Measurements from ENCODE around the gene ZNF599. TPM values are rescaled to one million over a fixed set of nuclear protein-coding genes. Genes with fewer than 3 reads are reported as not detected.
A peak's percentile ranks its signal among the peaks of the same experiment; 100 is the strongest.

Gene ZNF599
- total RNA-seq, 2 donors from 2014 or later = 2.4 to 5.5 TPM

DNA sequence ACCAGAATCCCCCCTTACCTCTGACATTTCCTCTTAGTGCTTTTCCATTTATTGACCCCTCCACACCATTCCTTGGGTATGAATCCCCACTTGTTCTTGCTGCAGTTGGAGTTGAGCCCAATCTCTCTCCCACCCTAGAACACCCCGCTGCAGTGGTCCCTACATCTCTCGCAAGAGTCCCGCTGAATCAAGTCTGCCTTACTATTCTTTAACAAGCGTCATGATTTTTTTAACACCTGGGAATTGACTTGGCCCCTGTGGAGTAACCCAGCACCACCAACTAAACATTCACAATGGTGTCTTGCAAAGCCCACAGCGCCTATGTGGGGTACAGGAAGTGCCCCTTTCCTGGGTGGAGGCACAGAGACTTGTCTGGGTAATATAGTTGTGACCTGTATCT lies 13.2 kb upstream of the ZNF599 start:
- Histone ChIP-seq H3K27me3 (no peaks in the 10 kb centered on the region), H3K9me3 (no peaks in the 10 kb centered on the region), H3K36me3 (no peaks in the 10 kb centered on the region), H3K4me3 (no peak overlapping the region), H3K4me1 (peaks cover 0 to 7% of the 10 kb centered on the region in 2 donors), H3K27ac (no peak overlapping the region)
- TF ChIP-seq, protein P1, sequence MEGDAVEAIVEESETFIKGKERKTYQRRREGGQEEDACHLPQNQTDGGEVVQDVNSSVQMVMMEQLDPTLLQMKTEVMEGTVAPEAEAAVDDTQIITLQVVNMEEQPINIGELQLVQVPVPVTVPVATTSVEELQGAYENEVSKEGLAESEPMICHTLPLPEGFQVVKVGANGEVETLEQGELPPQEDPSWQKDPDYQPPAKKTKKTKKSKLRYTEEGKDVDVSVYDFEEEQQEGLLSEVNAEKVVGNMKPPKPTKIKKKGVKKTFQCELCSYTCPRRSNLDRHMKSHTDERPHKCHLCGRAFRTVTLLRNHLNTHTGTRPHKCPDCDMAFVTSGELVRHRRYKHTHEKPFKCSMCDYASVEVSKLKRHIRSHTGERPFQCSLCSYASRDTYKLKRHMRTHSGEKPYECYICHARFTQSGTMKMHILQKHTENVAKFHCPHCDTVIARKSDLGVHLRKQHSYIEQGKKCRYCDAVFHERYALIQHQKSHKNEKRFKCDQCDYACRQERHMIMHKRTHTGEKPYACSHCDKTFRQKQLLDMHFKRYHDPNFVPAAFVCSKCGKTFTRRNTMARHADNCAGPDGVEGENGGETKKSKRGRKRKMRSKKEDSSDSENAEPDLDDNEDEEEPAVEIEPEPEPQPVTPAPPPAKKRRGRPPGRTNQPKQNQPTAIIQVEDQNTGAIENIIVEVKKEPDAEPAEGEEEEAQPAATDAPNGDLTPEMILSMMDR (IDR thresholded peaks at IDR 0.05) = no peak
- DNase-seq (ENCODE audit: low spot score) = no peak

- TF ChIP-seq, protein P1 (IDR thresholded peaks at IDR 0.05) = no peak
- no peaks in the 10 kb centered on the region for H3K27me3 ChIP-seq
- DNase-seq (ENCODE audit: low spot score) = no peak
- H3K4me1 ChIP-seq = no peaks in the 10 kb centered on the region
- peaks cover 0 to 8% of the 10 kb centered on the region in 2 donors for H3K9me3 ChIP-seq
- H3K36me3 ChIP-seq = no peaks in the 10 kb centered on the region
- H3K4me3 ChIP-seq = no peak overlapping the region
- no peak overlapping the region for H3K27ac ChIP-seq
Observed at GRCh38 chr19:34779652-34780051, 6.6 kb upstream of the ZNF599 start.

GRCh38 chr19:34778342-34778741 lies 5.3 kb upstream of the ZNF599 start:
- Histone ChIP-seq H3K4me1 (no peaks in the 10 kb centered on the region), H3K9me3 (peaks cover 0 to 8% of the 10 kb centered on the region in 2 donors), H3K27ac (no peak overlapping the region), H3K36me3 (no peaks in the 10 kb centered on the region), H3K4me3 (no peak overlapping the region), H3K27me3 (no peaks in the 10 kb centered on the region)
- DNase-seq (ENCODE audit: low spot score) = no peak
- TF ChIP-seq, protein P1 (IDR thresholded peaks at IDR 0.05) = no peak

GRCh38 chr19:34774857-34775256 lies 1.8 kb upstream of the ZNF599 start:
- no peak overlapping the region for H3K4me3 ChIP-seq
- peaks cover 0 to 8% of the 10 kb centered on the region in 2 donors for H3K9me3 ChIP-seq
- no peaks in the 10 kb centered on the region for H3K27me3 ChIP-seq
- DNase-seq (ENCODE audit: low spot score) = no peak
- TF ChIP-seq, protein P1 (IDR thresholded peaks at IDR 0.05) = no peak
- peaks cover 0 to 13% of the 10 kb centered on the region in 2 donors for H3K4me1 ChIP-seq
- no peaks in the 10 kb centered on the region for H3K36me3 ChIP-seq
- no peak overlapping the region for H3K27ac ChIP-seq

GRCh38 chr19:34773555-34773864 lies 495 bp upstream of the ZNF599 start:
- peak overlapping the region in 1 of 2 donors; percentile 85 for H3K27ac ChIP-seq
- peaks cover 0 to 4% of the 10 kb centered on the region in 2 donors for H3K9me3 ChIP-seq
- DNase-seq (ENCODE audit: low spot score) = no peak
- peak overlapping the region; percentile 58 to 93 for H3K4me3 ChIP-seq
- no peaks in the 10 kb centered on the region for H3K36me3 ChIP-seq
- no peaks in the 10 kb centered on the region for H3K27me3 ChIP-seq
- peaks cover 0 to 13% of the 10 kb centered on the region in 2 donors for H3K4me1 ChIP-seq
- TF ChIP-seq, protein P1 (IDR thresholded peaks at IDR 0.05) = no peak

DNA sequence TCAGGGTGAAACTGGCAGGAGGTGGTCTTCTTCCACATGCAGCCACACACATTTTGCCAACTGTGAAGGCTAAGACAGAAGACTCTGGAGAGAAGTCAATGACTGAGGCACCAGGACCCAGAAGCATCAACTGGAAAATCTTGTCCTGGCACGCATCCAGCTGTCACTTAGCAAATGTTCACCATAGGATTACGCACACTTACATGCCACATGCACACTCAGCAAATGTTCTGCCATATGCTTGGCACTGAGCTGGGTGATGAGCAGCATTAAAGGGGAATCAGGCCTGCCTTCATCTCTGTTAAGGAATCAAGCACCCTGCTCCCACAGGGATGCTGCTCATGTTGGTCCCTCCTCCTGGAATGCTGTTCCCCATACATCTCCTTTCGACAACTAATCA lies 5.1 kb downstream of the ZNF599 start:
- no peak for DNase-seq (ENCODE audit: low spot score)
- peaks cover 50% of the 10 kb centered on the region for H3K36me3 ChIP-seq
- no peaks in the 10 kb centered on the region for H3K27me3 ChIP-seq
- TF ChIP-seq, protein P1 (IDR thresholded peaks at IDR 0.05) = no peak
- H3K4me3 ChIP-seq = no peak overlapping the region
- H3K4me1 ChIP-seq = peaks cover 0 to 13% of the 10 kb centered on the region in 2 donors
- no peak overlapping the region for H3K27ac ChIP-seq
- peaks cover 3 to 21% of the 10 kb centered on the region in 2 donors for H3K9me3 ChIP-seq

Measured in right atrium auricular region (tissue), 2 donors.